ENCODE results near the gene DACT3. TPM values are rescaled to one million over a fixed set of nuclear protein-coding genes. Genes with fewer than 3 reads are reported as not detected.

DACT3 gene
- total and polyA plus RNA-seq, 2 of the 13 experiments (the other 11 are each of a cell fraction or from before 2014, with no cell fraction given): 0.04 TPM; not detected in 1

GRCh38 chr19:46605356-46605821 lies 55.6 kb downstream of the DACT3 start:
- ATAC-seq: no peak
- in situ Hi-C loops (cut with HindIII; ENCODE audit: extremely low pct_ligation_motif_present, low pct_unique_long_range_greater_than_20kb) (no loop called here), intact Hi-C loops (cut with micrococcal nuclease; ENCODE audit: unreplicated experiment) (no loop called here)
- Histone ChIP-seq H3K36me3 (replicated peaks in 1 of 2; ENCODE audit: control insufficient read depth in 1 of 2, insufficient read depth in 2 of 2, low read length in 2 of 2) (peaks cover 30 to 53% of the 10 kb centered on the region in 2 experiments; a peak in 4 of 5 replicates), H2AFZ (ENCODE audit: low read length) (no peak overlapping the region), H3K27me3 (ENCODE audit: control insufficient read depth in 1 of 2, insufficient read depth in 2 of 2, low read length in 2 of 2) (no peaks in the 10 kb centered on the region; a peak in 1 of 5 replicates), H3K9me3 (ENCODE audit: low read length) (no peaks in the 10 kb centered on the region), H4K20me1 (ENCODE audit: insufficient read depth, low read length) (peaks cover 15% of the 10 kb centered on the region; the same call in 1 of the 2 replicates), H3K27ac (ENCODE audit: extremely low read length, insufficient read depth, low read length) (peak overlapping the region; percentile 11), H3K4me2 (ENCODE audit: low read depth, low read length) (peak overlapping the region; percentile 43), H3K79me2 (ENCODE audit: insufficient read depth, low read length) (peaks cover 40% of the 10 kb centered on the region), H3K9ac (ENCODE audit: insufficient read depth, low read depth, low read length) (no peak overlapping the region), H3K4me1 (ENCODE audit: insufficient read depth, low read length) (peaks cover 30% of the 10 kb centered on the region), H3K4me3 (replicated peaks in 1 of 3; ENCODE audit: insufficient read depth in 1 of 3, low read depth in 2 of 3, low read length in 3 of 3) (no peak overlapping the region)
- WGBS (ENCODE audit: low lambda C conversion rate): 79% methylated on average over 7 of the region's 16 CpGs
- DNase-seq (ENCODE audit: low spot score): no peak
- FAIRE-seq: no peak
- POLR2A ChIA-PET: interaction anchor here (0.6 kb wide), 1 partner anchor 508 kb away, joined by 4 read pairs; the partner anchor contains the start of gene ZC3H4
- TF ChIP-seq TAF1 (CRISPR knock-in tag; IDR thresholded peaks at IDR 0.05) (no peak), ZNF253 (CRISPR knock-in tag; IDR thresholded peaks at IDR 0.05; ENCODE audit: borderline replicate concordance) (no peak), FOXO4 (CRISPR knock-in tag; conservative IDR thresholded peaks at IDR 0.05) (0 out of 2 replicates have a peak, but pooled peaks have one; percentile 33), POLR2A (IDR thresholded peaks at IDR 0.05; ENCODE audit: insufficient read depth in 1 of 2, low read depth in 2 of 2, low read length in 2 of 2) (0 out of 4 replicates have a peak, but pooled peaks of 1 of the 2 experiments have one; percentile 28), AGO2 (optimal IDR thresholded peaks at IDR 0.05; ENCODE audit: low read depth, low read length) (peak; percentile 69)
- TF ChIP-seq, protein P1, sequence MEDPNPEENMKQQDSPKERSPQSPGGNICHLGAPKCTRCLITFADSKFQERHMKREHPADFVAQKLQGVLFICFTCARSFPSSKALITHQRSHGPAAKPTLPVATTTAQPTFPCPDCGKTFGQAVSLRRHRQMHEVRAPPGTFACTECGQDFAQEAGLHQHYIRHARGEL (CRISPR knock-in tag; IDR thresholded peaks at IDR 0.05): no peak
- BruUV-seq (replicated peaks): no TSS peak
- CTCF ChIA-PET (ENCODE audit: low intra/inter-chr PET ratio, low total read pairs): no interaction called here

Data from HepG2 (cell line).